CD4-positive, CD25-positive, alpha-beta regulatory T cell (primary cell): Measurements from ENCODE around the gene ATOSA. TPM values are rescaled to one million over a fixed set of nuclear protein-coding genes. Genes with fewer than 3 reads are reported as not detected.
A peak's percentile ranks its signal among the peaks of the same experiment; 100 is the strongest.

Experiments
- ATAC-seq, 2 donors: fragments of 150-1000 bp; cut with Tn5 transposase; one replicate each; pipeline ENCODE4 v1.10.0; 2021; ENCODE audit warnings: low read depth in 2 of 2, moderate number of reproducible peaks in 2 of 2, moderate library complexity in 1 of 2
- DNase-seq, 3 donors: peaks; one replicate each; pipeline versions ENCODE4 v3.0.0 to v3.0.0-alpha.2; 2012 to 2022; ENCODE audit warnings: mixed read lengths in 1 of 3
- H3K27ac ChIP-seq: one replicate; pipeline ENCODE4 v1.7.0; 2013; ENCODE audit warnings: mild to moderate bottlenecking, low read length; ENCODE audit not compliant: insufficient read depth, poor library complexity, severe bottlenecking
- H3K27me3 ChIP-seq: one replicate; pipeline ENCODE4 v1.7.0; 2013; ENCODE audit warnings: low read length; ENCODE audit not compliant: control insufficient read depth, insufficient read depth
- H3K36me3 ChIP-seq: one replicate; pipeline ENCODE4 v1.7.0; 2013; ENCODE audit warnings: mild to moderate bottlenecking, low read length, moderate library complexity; ENCODE audit not compliant: control insufficient read depth, insufficient read depth
- H3K4me1 ChIP-seq: 2 replicates; pipeline ENCODE4 v1.7.0; 2013; ENCODE audit warnings: mild to moderate bottlenecking, low read length; ENCODE audit not compliant: insufficient read depth, control insufficient read depth, poor library complexity, severe bottlenecking
- H3K4me3 ChIP-seq: one replicate; pipeline ENCODE4 v1.7.0; 2013; ENCODE audit warnings: low read depth, mild to moderate bottlenecking, low read length, moderate library complexity
- H3K9me3 ChIP-seq, 2 experiments: 1 replicate in 1 of 2; 2 replicates in 1 of 2; pipeline ENCODE4 v1.7.0; 2013; ENCODE audit warnings: low read length in 2 of 2, mild to moderate bottlenecking in 1 of 2, moderate library complexity in 1 of 2; ENCODE audit not compliant: control insufficient read depth in 2 of 2
- H3K27ac Mint-ChIP-seq, 3 donors: one replicate each; pipeline ENCODE4 v1.8.0; 2020 to 2022; ENCODE audit warnings: mild to moderate bottlenecking in 3 of 3, mixed read lengths in 3 of 3, moderate library complexity in 2 of 3
- H3K27me3 Mint-ChIP-seq: one replicate; pipeline ENCODE4 v1.8.0; 2022; ENCODE audit warnings: mild to moderate bottlenecking, mixed read lengths
- H3K36me3 Mint-ChIP-seq: one replicate; pipeline ENCODE4 v1.8.0; 2020; ENCODE audit warnings: mixed read lengths
- H3K4me1 Mint-ChIP-seq, 4 donors: one replicate each; pipeline ENCODE4 v1.8.0; 2020 to 2022; ENCODE audit warnings: mixed read lengths in 4 of 4, mild to moderate bottlenecking in 1 of 4
- H3K4me3 Mint-ChIP-seq, 4 donors: one replicate each; pipeline ENCODE4 v1.8.0; 2020 to 2022; ENCODE audit warnings: mild to moderate bottlenecking in 4 of 4, mixed read lengths in 4 of 4, moderate library complexity in 3 of 4
- H3K9me3 Mint-ChIP-seq, 7 donors: one replicate each; pipeline ENCODE4 v1.8.0; 2020 to 2022; ENCODE audit warnings: mixed read lengths in 7 of 7, mild to moderate bottlenecking in 3 of 7, moderate library complexity in 2 of 7
- polyA plus RNA-seq, 4 donors: library from polyadenylated mRNA; unstranded; fragments of 300-500 nt; fragmentation: Illumina TruSeq; gene quantifications; one replicate each; pipeline ENCODE4 v1.2.3, GENCODE V29; 2021
- total RNA-seq: library from RNA; stranded (reverse); gene quantifications from one replicate; pipeline ENCODE4 v1.2.3, GENCODE V29; 2022

ATOSA gene
- total and polyA plus RNA-seq, 5 donors from 2014 or later: 13.5 to 139 (median 19.8) TPM

GRCh38 chr15:52716536-52716935 lies 37.3 kb upstream of the ATOSA start:
- Histone ChIP-seq H3K4me1 (no peaks in the 10 kb centered on the region), H3K4me3 (no peak overlapping the region), H3K27me3 (no peaks in the 10 kb centered on the region), H3K27ac (no peak overlapping the region), H3K9me3 (no peaks in the 10 kb centered on the region), H3K36me3 (no peaks in the 10 kb centered on the region)
- Mint-ChIP-seq H3K9me3 (peaks cover 0 to 1% (median 0%) of the 10 kb centered on the region in 7 donors), H3K4me3 (no peak overlapping the region), H3K27me3 (peaks cover 6% of the 10 kb centered on the region), H3K4me1 (peaks cover 0 to 2% (median 0%) of the 10 kb centered on the region in 4 donors), H3K36me3 (no peaks in the 10 kb centered on the region), H3K27ac (no peak overlapping the region)
- no peak for DNase-seq
- ATAC-seq: no peak

GRCh38 chr15:52715411-52715810 lies 36.2 kb upstream of the ATOSA start:
- Histone ChIP-seq H3K36me3 (no peaks in the 10 kb centered on the region), H3K9me3 (no peaks in the 10 kb centered on the region), H3K27ac (no peak overlapping the region), H3K4me1 (no peaks in the 10 kb centered on the region), H3K4me3 (no peak overlapping the region), H3K27me3 (no peaks in the 10 kb centered on the region)
- DNase-seq: no peak
- Mint-ChIP-seq H3K27me3 (peaks cover 6% of the 10 kb centered on the region), H3K27ac (no peak overlapping the region), H3K9me3 (peaks cover 0 to 1% (median 0%) of the 10 kb centered on the region in 7 donors), H3K4me3 (no peak overlapping the region), H3K4me1 (peaks cover 0 to 2% (median 0%) of the 10 kb centered on the region in 4 donors), H3K36me3 (no peaks in the 10 kb centered on the region)
- ATAC-seq: no peak

GRCh38 chr15:52714968-52715367 lies 35.8 kb upstream of the ATOSA start:
- peaks cover 0 to 2% (median 0%) of the 10 kb centered on the region in 4 donors for H3K4me1 Mint-ChIP-seq
- no peak overlapping the region for H3K27ac ChIP-seq
- no peak overlapping the region for H3K4me3 Mint-ChIP-seq
- no peaks in the 10 kb centered on the region for H3K36me3 ChIP-seq
- no peaks in the 10 kb centered on the region for H3K4me1 ChIP-seq
- no peak for DNase-seq
- H3K9me3 ChIP-seq: no peaks in the 10 kb centered on the region
- H3K9me3 Mint-ChIP-seq: peaks cover 0 to 1% (median 0%) of the 10 kb centered on the region in 7 donors
- H3K36me3 Mint-ChIP-seq: no peaks in the 10 kb centered on the region
- peaks cover 6% of the 10 kb centered on the region for H3K27me3 Mint-ChIP-seq
- H3K4me3 ChIP-seq: no peak overlapping the region
- ATAC-seq: no peak
- H3K27ac Mint-ChIP-seq: no peak overlapping the region
- no peaks in the 10 kb centered on the region for H3K27me3 ChIP-seq

- Histone ChIP-seq H3K36me3 (no peaks in the 10 kb centered on the region), H3K4me1 (no peaks in the 10 kb centered on the region), H3K4me3 (no peak overlapping the region), H3K9me3 (no peaks in the 10 kb centered on the region), H3K27ac (no peak overlapping the region), H3K27me3 (no peaks in the 10 kb centered on the region)
- Mint-ChIP-seq H3K4me1 (peaks cover 0 to 2% (median 0%) of the 10 kb centered on the region in 4 donors), H3K9me3 (no peaks in the 10 kb centered on the region), H3K27me3 (peaks cover 20% of the 10 kb centered on the region), H3K36me3 (no peaks in the 10 kb centered on the region), H3K4me3 (no peak overlapping the region), H3K27ac (peak overlapping the region in 1 of 3 donors; percentile 73)
- DNase-seq (no peak), ATAC-seq (no peak)
These were observed 31.7 kb upstream of the ATOSA start for GRCh38 chr15:52710708-52711389.

GRCh38 chr15:52710050-52710707 lies 31.0 kb upstream of the ATOSA start:
- no peaks in the 10 kb centered on the region for H3K27me3 ChIP-seq
- H3K9me3 ChIP-seq: no peaks in the 10 kb centered on the region
- H3K27ac Mint-ChIP-seq: peak overlapping the region in 1 of 3 donors; percentile 73
- H3K36me3 ChIP-seq: no peaks in the 10 kb centered on the region
- H3K4me3 ChIP-seq: no peak overlapping the region
- no peak overlapping the region for H3K4me3 Mint-ChIP-seq
- H3K27me3 Mint-ChIP-seq: peaks cover 16% of the 10 kb centered on the region
- no peaks in the 10 kb centered on the region for H3K36me3 Mint-ChIP-seq
- DNase-seq (no peak), ATAC-seq (no peak)
- H3K4me1 ChIP-seq: no peaks in the 10 kb centered on the region
- no peak overlapping the region for H3K27ac ChIP-seq
- no peaks in the 10 kb centered on the region for H3K9me3 Mint-ChIP-seq
- peaks cover 0 to 2% (median 0%) of the 10 kb centered on the region in 4 donors for H3K4me1 Mint-ChIP-seq

GRCh38 chr15:52709187-52709981 lies 30.2 kb upstream of the ATOSA start:
- Histone ChIP-seq H3K27ac (no peak overlapping the region), H3K36me3 (no peaks in the 10 kb centered on the region), H3K4me1 (no peaks in the 10 kb centered on the region), H3K27me3 (no peaks in the 10 kb centered on the region), H3K4me3 (no peak overlapping the region), H3K9me3 (no peaks in the 10 kb centered on the region)
- Mint-ChIP-seq H3K4me3 (no peak overlapping the region), H3K4me1 (peaks cover 0 to 2% (median 0%) of the 10 kb centered on the region in 4 donors), H3K36me3 (no peaks in the 10 kb centered on the region), H3K27me3 (peaks cover 15% of the 10 kb centered on the region), H3K27ac (peak overlapping the region in 2 of 3 donors; percentile 8 to 72), H3K9me3 (peaks cover 0 to 3% (median 0%) of the 10 kb centered on the region in 7 donors)
- peak in 1 of 2 donors; percentile 64 for ATAC-seq
- DNase-seq: no peak

- Mint-ChIP-seq H3K4me3 (no peak overlapping the region), H3K9me3 (peaks cover 0 to 4% (median 0%) of the 10 kb centered on the region in 7 donors), H3K4me1 (no peaks in the 10 kb centered on the region), H3K36me3 (no peaks in the 10 kb centered on the region), H3K27ac (no peak overlapping the region), H3K27me3 (peaks cover 33% of the 10 kb centered on the region)
- Histone ChIP-seq H3K4me1 (no peaks in the 10 kb centered on the region), H3K27me3 (peaks cover 3% of the 10 kb centered on the region), H3K27ac (no peak overlapping the region), H3K9me3 (no peaks in the 10 kb centered on the region), H3K36me3 (no peaks in the 10 kb centered on the region), H3K4me3 (no peak overlapping the region)
- DNase-seq: no peak
- no peak for ATAC-seq
These were observed 26.9 kb upstream of the ATOSA start for GRCh38 chr15:52706091-52706490.
